GM12891 (cell line): Measurements from ENCODE around the gene MOSMO.
"Not testable (repeated sequence)": the region's sequence is repeated elsewhere in the genome, so short reads cannot be mapped to it uniquely, and the experiment has no call there.

Experiments used
- DNase-seq: peaks from one replicate; pipeline ENCODE4 v3.0.0; 2011; ENCODE audit warnings: low spot score; ENCODE audit not compliant: insufficient read length
- FAIRE-seq: peaks from 2 replicates; lab custom pipeline; 2011; peaks lifted over from hg19 to GRCh38; lab: Jason Lieb, UNC
- PAX5 ChIP-seq: IDR thresholded peaks from 2 replicates; pipeline ENCODE4 v1.6.1; 2011; ENCODE audit warnings: low read length, moderate library complexity, mild to moderate bottlenecking; ENCODE audit not compliant: insufficient read depth, severe bottlenecking
- POLR2A ChIP-seq: IDR thresholded peaks from 2 replicates; pipeline ENCODE4 v1.6.1; 2011; ENCODE audit warnings: low read depth, low read length, control low read depth
- POLR2AphosphoS5 ChIP-seq: IDR thresholded peaks from 2 replicates; pipeline ENCODE4 v1.6.1; 2011; ENCODE audit warnings: low read depth, low read length, control low read depth
- POU2F2 ChIP-seq: IDR thresholded peaks from 2 replicates; pipeline ENCODE4 v1.6.1; 2011; ENCODE audit warnings: low read depth, mild to moderate bottlenecking, control low read depth, low read length, moderate library complexity
- SPI1 ChIP-seq: IDR thresholded peaks from 2 replicates; pipeline ENCODE4 v1.6.1; 2011; ENCODE audit warnings: low read depth, low read length, control low read depth
- TAF1 ChIP-seq: IDR thresholded peaks from 2 replicates; pipeline ENCODE4 v1.6.1; 2011; ENCODE audit warnings: low read depth, low read length, control low read depth

The MOSMO gene

DNA sequence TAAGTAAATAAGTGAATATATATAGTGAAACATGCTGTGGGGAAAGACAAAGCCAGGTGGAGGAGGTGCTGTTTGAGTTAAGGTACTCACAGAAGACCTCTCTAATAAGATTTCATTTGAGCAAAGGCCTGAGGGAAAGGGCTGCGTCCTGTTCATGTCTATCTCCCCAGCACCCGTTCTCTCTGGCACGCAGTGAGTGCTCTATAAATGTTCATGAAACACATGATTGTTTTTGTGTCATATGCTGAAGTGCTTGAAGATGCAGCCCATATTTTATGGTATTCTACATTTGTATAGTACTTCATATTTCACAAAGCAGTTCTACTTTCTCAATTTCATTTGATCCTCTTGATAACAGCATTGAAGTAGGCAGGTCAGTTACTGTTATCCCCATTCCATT is 85.4 kb downstream of the MOSMO start:
- no peak for TF ChIP-seq POLR2AphosphoS5
- DNase-seq = no peak
- no peak for FAIRE-seq

DNA sequence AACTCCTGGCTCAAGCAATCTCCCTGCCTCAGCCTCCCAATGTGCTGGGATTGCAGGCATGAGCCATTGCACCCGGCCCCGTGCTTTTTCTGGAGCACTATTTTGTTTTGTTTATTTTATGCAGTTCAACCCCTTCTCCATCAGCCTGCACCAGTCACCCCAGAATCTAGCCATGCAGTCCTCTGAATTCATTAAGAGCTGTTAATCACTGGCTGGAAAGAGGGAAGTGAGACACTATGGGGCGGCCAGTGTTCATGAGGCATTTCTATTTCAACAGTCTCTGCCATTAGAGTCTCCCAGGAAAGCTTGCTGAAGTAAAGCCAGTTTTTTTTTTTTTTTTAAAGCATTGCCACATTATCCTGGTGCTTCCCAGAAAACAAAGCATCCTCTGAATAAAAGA is 86.1 kb downstream of the MOSMO start:
- DNase-seq (no peak), FAIRE-seq (no peak)
- TF ChIP-seq SPI1 = peak; percentile 81
- TF ChIP-seq PAX5 = no peak

DNA sequence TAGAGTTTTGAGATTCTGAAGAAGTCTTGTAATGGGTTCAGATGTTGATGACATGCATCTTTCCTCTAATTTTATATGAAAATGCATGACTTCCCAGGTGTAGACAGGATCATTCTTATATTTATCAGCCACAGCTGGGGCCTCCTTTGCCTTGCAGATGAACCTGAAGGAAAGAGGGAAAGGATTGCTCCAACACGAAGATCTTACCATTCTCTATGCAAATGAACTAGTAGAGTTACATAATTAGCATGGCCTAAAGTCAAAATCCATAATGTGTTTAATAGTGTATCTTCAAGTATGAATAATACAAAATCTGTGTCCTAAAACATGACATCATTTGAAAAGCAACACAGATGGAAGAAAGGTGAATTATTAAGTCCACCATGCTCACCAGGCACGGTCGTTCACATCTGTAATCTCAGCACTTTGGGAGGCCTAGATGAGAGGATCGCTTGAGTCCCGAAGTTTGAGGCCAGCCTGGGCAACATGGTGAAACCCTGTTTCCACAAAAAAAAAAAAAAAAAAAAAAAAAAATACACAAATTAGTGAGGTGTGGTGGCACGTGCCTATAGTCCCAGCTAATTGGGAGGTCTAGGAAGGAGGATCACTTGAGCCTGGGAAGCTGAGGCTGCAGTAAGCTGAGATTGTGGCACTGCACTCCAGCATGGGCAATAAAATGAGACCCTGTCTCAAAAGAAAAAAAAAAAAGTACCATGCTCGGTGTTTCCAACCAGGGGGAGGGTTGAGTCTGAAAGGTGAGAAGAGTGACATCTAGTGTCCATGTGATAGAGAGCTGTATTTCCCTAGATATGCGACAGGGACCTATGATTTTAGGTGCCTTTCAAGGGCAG is 90.7 kb downstream of the MOSMO start:
- DNase-seq = no peak
- peak; percentile 84 for FAIRE-seq
- TF ChIP-seq POU2F2 (no peak), SPI1 (no peak), POLR2AphosphoS5 (no peak), PAX5 (no peak), POLR2A (no peak), TAF1 (no peak)

GRCh38 chr16:22099256-22099975 is 91.5 kb downstream of the MOSMO start:
- TF ChIP-seq PAX5 = no peak
- no peak for TF ChIP-seq POLR2AphosphoS5
- no peak for TF ChIP-seq SPI1
- no peak for TF ChIP-seq POU2F2
- no peak for TF ChIP-seq POLR2A
- no peak for TF ChIP-seq TAF1
- DNase-seq (no peak), FAIRE-seq (no peak)

- no peak for FAIRE-seq
- TF ChIP-seq TAF1 (no peak), POLR2A (no peak), PAX5 (no peak), POLR2AphosphoS5 (no peak), SPI1 (no peak), POU2F2 (no peak)
Observed at GRCh38 chr16:22103441-22103840, 95.5 kb downstream of the MOSMO start.

GRCh38 chr16:22109258-22109898 is 101.5 kb downstream of the MOSMO start:
- no peak for FAIRE-seq
- no peak for TF ChIP-seq TAF1
- no peak for TF ChIP-seq POU2F2
- no peak for TF ChIP-seq SPI1
- no peak for TF ChIP-seq PAX5
- TF ChIP-seq POLR2A = no peak
- no peak for TF ChIP-seq POLR2AphosphoS5
- DNase-seq = no peak

More at GRCh38 chr16:22103441-22103840, 95.5 kb downstream of the MOSMO start:
- no peak for DNase-seq

GRCh38 chr16:22111629-22112028 is 103.7 kb downstream of the MOSMO start:
- not testable (repeated sequence) for FAIRE-seq, DNase-seq

GRCh38 chr16:22116095-22116700 is 108.3 kb downstream of the MOSMO start:
- TF ChIP-seq PAX5 = no peak
- TF ChIP-seq TAF1 = no peak
- TF ChIP-seq POLR2AphosphoS5 = no peak
- TF ChIP-seq SPI1 = no peak
- TF ChIP-seq POLR2A = no peak
- no peak for TF ChIP-seq POU2F2
- FAIRE-seq = no peak

DNA sequence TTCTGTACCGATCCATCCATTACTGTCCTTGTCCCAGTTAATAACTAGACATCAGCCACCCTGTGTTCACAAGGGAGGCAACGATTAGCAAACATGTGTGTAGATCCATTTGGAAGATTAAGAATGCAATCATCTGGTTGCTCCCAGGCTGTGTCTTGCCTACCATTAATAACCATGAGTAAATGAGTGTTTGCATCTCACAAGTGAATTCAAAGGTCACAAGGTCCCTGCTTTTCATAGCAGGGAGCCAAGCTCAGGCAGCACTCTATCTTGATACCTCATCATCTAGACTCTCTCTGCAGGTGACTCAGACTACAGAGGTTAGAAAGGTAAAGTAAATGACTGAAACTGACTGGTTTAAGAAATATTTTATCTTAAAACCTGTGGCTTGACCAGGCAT is 109.7 kb downstream of the MOSMO start:
- TF ChIP-seq POU2F2 (no peak), PAX5 (no peak), SPI1 (no peak), TAF1 (no peak), POLR2A (no peak), POLR2AphosphoS5 (no peak)
- DNase-seq (no peak), FAIRE-seq (no peak)

More at GRCh38 chr16:22116095-22116700, 108.3 kb downstream of the MOSMO start:
- no peak for DNase-seq

- FAIRE-seq (no peak), DNase-seq (no peak)
- no peak for TF ChIP-seq TAF1
- no peak for TF ChIP-seq POLR2A
- TF ChIP-seq POLR2AphosphoS5 = no peak
- TF ChIP-seq PAX5 = no peak
- no peak for TF ChIP-seq SPI1
- TF ChIP-seq POU2F2 = no peak
Observed at GRCh38 chr16:22120440-22120839, 112.5 kb downstream of the MOSMO start.

- FAIRE-seq (no peak), DNase-seq (no peak)
- TF ChIP-seq POLR2AphosphoS5 (no peak), TAF1 (no peak), PAX5 (no peak), POLR2A (no peak), POU2F2 (no peak), SPI1 (no peak)
Observed at GRCh38 chr16:22122239-22122638, 114.3 kb downstream of the MOSMO start.
